Smooth muscle cell (in vitro differentiated cells): ENCODE results near the gene TECR. TPM values are rescaled to one million over a fixed set of nuclear protein-coding genes. Genes with fewer than 3 reads are reported as not detected.

Source experiments
- DNase-seq: peaks from one replicate; lab custom pipeline; 2025; ENCODE audit not compliant: unreplicated experiment; lab: John Stamatoyannopoulos, UW
- H2AFZ ChIP-seq: fragments of 200-600 bp; sonication (generic); 2 replicates; pipeline ENCODE4 v1.6.0; 2016; ENCODE audit warnings: antibody characterized with exemption, low read depth, mild to moderate bottlenecking
- H3F3A ChIP-seq: fragments of 200-600 bp; sonication (generic); 2 replicates; pipeline ENCODE4 v1.6.0; 2017; ENCODE audit warnings: antibody characterized with exemption, low read depth
- H3K27ac ChIP-seq: fragments of 200-600 bp; sonication (generic); 2 replicates; pipeline ENCODE4 v1.5.1; 2016; ENCODE audit warnings: low read depth, mild to moderate bottlenecking
- H3K27me3 ChIP-seq: fragments of 200-600 bp; sonication (generic); 2 replicates; pipeline ENCODE4 v1.6.1; 2016; ENCODE audit warnings: low read depth, mild to moderate bottlenecking
- H3K36me3 ChIP-seq: fragments of 200-600 bp; sonication (generic); 2 replicates; pipeline ENCODE4 v1.5.1; 2016; ENCODE audit warnings: low read depth
- H3K4me1 ChIP-seq: fragments of 200-600 bp; sonication (generic); 2 replicates; pipeline ENCODE4 v1.5.1; 2016; ENCODE audit warnings: low read depth
- H3K4me2 ChIP-seq: fragments of 200-600 bp; sonication (generic); 2 replicates; pipeline ENCODE4 v1.6.0; 2016; ENCODE audit warnings: mild to moderate bottlenecking
- H3K4me3 ChIP-seq: fragments of 200-600 bp; sonication (generic); 2 replicates; pipeline ENCODE4 v1.5.1; 2016; ENCODE audit warnings: mild to moderate bottlenecking
- H3K79me2 ChIP-seq: fragments of 200-600 bp; sonication (generic); 2 replicates; pipeline ENCODE4 v1.6.0; 2016; ENCODE audit warnings: low read depth, mild to moderate bottlenecking
- H3K9ac ChIP-seq: fragments of 200-600 bp; sonication (generic); 2 replicates; pipeline ENCODE4 v1.6.0; 2016; ENCODE audit warnings: low read depth
- H3K9me3 ChIP-seq: fragments of 200-600 bp; sonication (generic); replicated peaks from 2 replicates; pipeline ENCODE4 v1.5.1; 2016; ENCODE audit warnings: low read depth
- H4K20me1 ChIP-seq: fragments of 200-600 bp; sonication (generic); 2 replicates; pipeline ENCODE4 v1.6.0; 2016; ENCODE audit warnings: low read depth
- CTCF ChIP-seq: fragments of 200-600 bp; sonication (generic); IDR thresholded peaks from 2 replicates; pipeline ENCODE4 v1.5.1; 2017; ENCODE audit warnings: borderline replicate concordance, mild to moderate bottlenecking, antibody characterized with exemption; ENCODE audit not compliant: insufficient read depth, poor library complexity, severe bottlenecking
- WGBS: methylation state at CpG from one replicate; pipeline ENCODE4 v1.1.7; 2016; ENCODE audit warnings: low lambda C conversion rate; 5-methylcytosine and 5-hydroxymethylcytosine counted together
- polyA plus RNA-seq: library from polyadenylated mRNA; unstranded; fragments of >200 nt; fragmentation: Nextera tagmentation; extraction: Ambion mirVana; gene quantifications from 2 replicates; pipeline ENCODE4 v1.2.1, GENCODE V29; 2016
- total RNA-seq: library from RNA; depleted of rRNA; stranded (reverse); fragments of >200 nt; gene quantifications from 2 replicates; pipeline ENCODE4 v1.2.3, GENCODE V29; 2014

The TECR gene
- total and polyA plus RNA-seq, 2 experiments from 2014 or later, result 86.1 to 216 TPM

DNA sequence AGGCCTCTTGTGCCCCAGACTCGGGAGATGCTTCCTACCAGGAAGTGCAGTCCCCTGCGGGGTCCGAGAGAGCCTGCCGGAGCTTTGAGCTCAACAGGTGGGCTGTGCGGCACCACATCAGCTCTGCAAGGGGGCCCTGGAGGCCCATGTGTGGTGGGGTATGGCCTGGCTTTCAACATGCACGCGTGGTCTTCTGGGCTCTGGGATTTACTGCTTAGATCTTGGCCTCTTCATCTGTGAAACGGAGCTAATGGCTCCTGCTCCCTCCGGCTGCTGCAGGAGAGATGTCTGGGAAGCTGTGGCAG is 24.5 kb downstream of the TECR start:
- H3K27ac ChIP-seq, result no peak overlapping the region

GRCh38 chr19:14554382-14554812 is 25.0 kb downstream of the TECR start:
- peaks cover 27% of the 10 kb centered on the region for H4K20me1 ChIP-seq
- no peaks in the 10 kb centered on the region for H3F3A ChIP-seq
- no peaks in the 10 kb centered on the region for H3K27me3 ChIP-seq
- H3K36me3 ChIP-seq, result no peaks in the 10 kb centered on the region
- WGBS, result 68% methylated on average over 6 of the region's 6 CpGs
- no peak for TF ChIP-seq CTCF
- no peak overlapping the region for H3K9ac ChIP-seq
- no peak overlapping the region for H3K4me3 ChIP-seq
- DNase-seq, result no peak
- H3K4me1 ChIP-seq, result no peaks in the 10 kb centered on the region
- H3K27ac ChIP-seq, result no peak overlapping the region
- peaks cover 13% of the 10 kb centered on the region for H3K79me2 ChIP-seq
- no peak overlapping the region for H2AFZ ChIP-seq
- H3K9me3 ChIP-seq, result no peaks in the 10 kb centered on the region
- no peak overlapping the region for H3K4me2 ChIP-seq

More for the DNA sequence above, 24.5 kb downstream of the TECR start:
- TF ChIP-seq CTCF, result no peak
- H3K36me3 ChIP-seq, result no peaks in the 10 kb centered on the region
- no peak overlapping the region for H3K4me3 ChIP-seq
- H4K20me1 ChIP-seq, result peaks cover 27% of the 10 kb centered on the region
- H3F3A ChIP-seq, result no peaks in the 10 kb centered on the region
- WGBS, result 87% methylated on average over 9 of the region's 9 CpGs
- no peak overlapping the region for H3K9ac ChIP-seq
- no peak for DNase-seq
- H3K79me2 ChIP-seq, result peaks cover 11% of the 10 kb centered on the region
- H3K4me1 ChIP-seq, result no peaks in the 10 kb centered on the region
- H2AFZ ChIP-seq, result no peak overlapping the region
- no peaks in the 10 kb centered on the region for H3K27me3 ChIP-seq
- H3K9me3 ChIP-seq, result no peaks in the 10 kb centered on the region
- no peak overlapping the region for H3K4me2 ChIP-seq

GRCh38 chr19:14555918-14556661 is 26.7 kb downstream of the TECR start:
- no peaks in the 10 kb centered on the region for H3K27me3 ChIP-seq
- peak overlapping the region; percentile 88 for H3K4me2 ChIP-seq
- H2AFZ ChIP-seq, result no peak overlapping the region
- no peaks in the 10 kb centered on the region for H3K9me3 ChIP-seq
- WGBS, result 77% methylated on average over 12 of the region's 12 CpGs
- TF ChIP-seq CTCF, result no peak
- no peaks in the 10 kb centered on the region for H3F3A ChIP-seq
- H3K9ac ChIP-seq, result no peak overlapping the region
- peaks cover 20% of the 10 kb centered on the region for H3K79me2 ChIP-seq
- no peaks in the 10 kb centered on the region for H3K36me3 ChIP-seq
- peaks cover 32% of the 10 kb centered on the region for H4K20me1 ChIP-seq
- DNase-seq, result no peak
- H3K4me3 ChIP-seq, result no peak overlapping the region
- H3K27ac ChIP-seq, result no peak overlapping the region
- peaks cover 3% of the 10 kb centered on the region for H3K4me1 ChIP-seq

- Histone ChIP-seq H3K4me1 (peaks cover 8% of the 10 kb centered on the region), H3K79me2 (peaks cover 20% of the 10 kb centered on the region), H3K27me3 (no peaks in the 10 kb centered on the region), H3K4me3 (no peak overlapping the region), H3F3A (no peaks in the 10 kb centered on the region), H3K9ac (no peak overlapping the region), H3K9me3 (no peaks in the 10 kb centered on the region), H3K4me2 (peak overlapping the region; percentile 88), H3K36me3 (no peaks in the 10 kb centered on the region), H3K27ac (no peak overlapping the region), H4K20me1 (peaks cover 32% of the 10 kb centered on the region), H2AFZ (no peak overlapping the region)
- 13% methylated on average over 18 of the region's 18 CpGs for WGBS
- TF ChIP-seq CTCF, result peak; percentile 96
- peak; percentile 30 for DNase-seq
Observed at GRCh38 chr19:14556662-14557188, 27.3 kb downstream of the TECR start.
